K562 (cell line): ENCODE data around the gene MYBPC3. TPM values are rescaled to one million over a fixed set of nuclear protein-coding genes. Genes with fewer than 3 reads are reported as not detected.

ENCODE experiments used
- HDGF ChIP-seq: fragments of 450-650 bp; IDR thresholded peaks from 2 replicates; pipeline ENCODE4 v1.6.1; 2016
- HMGN3 ChIP-seq: IDR thresholded peaks from 2 replicates; pipeline ENCODE4 v1.6.1; 2011; ENCODE audit warnings: borderline replicate concordance, low read depth, mild to moderate bottlenecking, mixed read lengths, low read length; ENCODE audit not compliant: insufficient read length; ENCODE audit errors: extremely low read depth
- NCOA4 ChIP-seq: fragments of 450-650 bp; IDR thresholded peaks from 2 replicates; pipeline ENCODE4 v1.6.1; 2018; ENCODE audit warnings: mild to moderate bottlenecking; ENCODE audit not compliant: partially characterized antibody
- PRPF4 ChIP-seq: fragments of 200-400 bp; formaldehyde crosslinking; IDR thresholded peaks from one replicate; pipeline ENCODE4 v1.6.1; 2017; ENCODE audit warnings: low read length, low read depth, mild to moderate bottlenecking; ENCODE audit not compliant: insufficient read depth, poor library complexity, severe bottlenecking
- ZNF324 ChIP-seq: fragments of 250-450 bp; sonication (Bioruptor Pico); IDR thresholded peaks from 2 replicates; pipeline ENCODE4 v1.4.0; 2020; ENCODE audit warnings: mild to moderate bottlenecking
- polyA plus RNA-seq, 8 experiments: library from polyadenylated mRNA; depleted of rRNA in 4 of 8; stranded (reverse) in 5 of 8; unstranded in 3 of 8; fragments of >200 nt; fragmentation: Nextera tagmentation in 2 of 8; fragmentation: Illumina TruSeq in 1 of 8; extraction: Ambion mirVana in 2 of 8; extraction: Trizol in 1 of 8; gene quantifications; 2 replicates each; pipeline versions ENCODE4 v1.2.1 to v1.2.3, GENCODE V29; 2011 to 2014; ENCODE audit warnings: inconsistent platforms in 1 of 8, missing spikeins in 1 of 8
- total RNA-seq, 7 experiments: library from RNA; depleted of rRNA in 6 of 7; stranded (reverse); fragments of >200 nt in 6 of 7; fragmentation: Illumina TruSeq in 2 of 7; extraction: Trizol in 2 of 7; gene quantifications; 2 replicates each; pipeline versions ENCODE4 v1.2.1 to v1.2.3, GENCODE V29; 2011 to 2021; ENCODE audit warnings: low replicate concordance in 1 of 7
- TF ChIP-seq, protein P1 (sequence below): sonication (generic); formaldehyde crosslinking; IDR thresholded peaks from 2 replicates; pipeline ENCODE4 v1.8.1; 2022; ENCODE audit warnings: missing genetic modification reagents
- TF ChIP-seq, protein P2 (sequence below), 2 experiments: fragments of 450-650 bp in 1 of 2; sonication (generic) in 1 of 2; formaldehyde crosslinking in 1 of 2; IDR thresholded peaks in 1 of 2; conservative IDR thresholded peaks in 1 of 2; 2 replicates each; pipeline versions ENCODE4 v1.6.1 to v1.8.1; 2016 to 2023; ENCODE audit warnings: mild to moderate bottlenecking in 2 of 2, moderate library complexity in 2 of 2, inconsistent platforms in 1 of 2, missing genetic modification reagents in 1 of 2
- TF ChIP-seq, protein P3 (sequence below), 2 experiments: fragments of 450-650 bp; IDR thresholded peaks; 2 replicates each; pipeline ENCODE4 v1.6.1; 2016; ENCODE audit warnings: mild to moderate bottlenecking in 2 of 2, borderline replicate concordance in 1 of 2, low read depth in 1 of 2, moderate library complexity in 1 of 2

Gene MYBPC3
- total and polyA plus RNA-seq, 9 of the 15 experiments (the other 6 are each of a cell fraction or from before 2014, with no cell fraction given) = 0.01 TPM; not detected in 8

DNA sequence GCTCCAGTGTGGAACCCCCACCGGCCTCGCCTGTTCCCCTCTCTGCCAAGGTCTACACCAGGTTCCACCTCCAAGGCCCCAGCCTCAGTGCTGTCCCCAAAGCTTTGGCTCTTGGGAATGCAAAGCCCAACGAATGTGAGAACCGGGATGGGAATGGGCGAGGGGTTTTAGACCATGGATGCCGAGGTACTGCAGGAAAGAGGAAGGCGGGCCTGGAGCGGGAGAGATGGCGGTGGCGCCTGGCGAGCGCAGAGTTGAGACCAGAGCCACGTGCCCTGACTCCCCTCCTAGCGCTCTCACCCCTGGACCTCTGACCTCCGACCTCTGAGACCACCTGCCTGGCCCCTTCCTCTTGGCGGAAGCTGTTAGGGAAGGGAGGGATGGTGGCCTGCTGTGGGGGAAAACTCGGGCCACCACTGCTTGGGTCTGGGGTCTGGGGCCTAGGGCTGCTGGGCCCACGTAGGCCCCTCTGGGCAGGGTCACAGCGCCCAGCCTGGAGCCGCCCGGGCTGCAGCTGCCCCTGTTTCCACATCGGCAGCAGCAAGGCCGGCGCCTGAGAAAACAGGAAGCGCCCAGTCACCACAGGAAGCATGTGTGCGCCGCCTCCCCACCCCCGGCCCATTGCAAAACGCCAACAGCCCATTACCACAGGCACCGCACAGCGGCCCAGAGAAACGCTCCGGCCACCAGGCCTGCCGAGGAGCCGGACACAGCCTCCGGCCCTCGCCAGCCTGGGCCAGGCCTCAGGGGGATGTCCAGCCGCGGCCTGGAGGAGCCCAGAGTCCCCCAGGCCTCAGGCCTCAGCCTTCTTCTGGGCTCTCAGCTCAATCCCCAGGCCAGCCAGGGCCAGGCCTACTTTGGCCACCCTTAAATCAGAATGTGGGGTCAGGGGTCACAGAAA lies 42.1 kb upstream of the MYBPC3 start (continued):
- TF ChIP-seq, protein P1, sequence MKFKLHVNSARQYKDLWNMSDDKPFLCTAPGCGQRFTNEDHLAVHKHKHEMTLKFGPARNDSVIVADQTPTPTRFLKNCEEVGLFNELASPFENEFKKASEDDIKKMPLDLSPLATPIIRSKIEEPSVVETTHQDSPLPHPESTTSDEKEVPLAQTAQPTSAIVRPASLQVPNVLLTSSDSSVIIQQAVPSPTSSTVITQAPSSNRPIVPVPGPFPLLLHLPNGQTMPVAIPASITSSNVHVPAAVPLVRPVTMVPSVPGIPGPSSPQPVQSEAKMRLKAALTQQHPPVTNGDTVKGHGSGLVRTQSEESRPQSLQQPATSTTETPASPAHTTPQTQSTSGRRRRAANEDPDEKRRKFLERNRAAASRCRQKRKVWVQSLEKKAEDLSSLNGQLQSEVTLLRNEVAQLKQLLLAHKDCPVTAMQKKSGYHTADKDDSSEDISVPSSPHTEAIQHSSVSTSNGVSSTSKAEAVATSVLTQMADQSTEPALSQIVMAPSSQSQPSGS (CRISPR knock-in tag) = no peak
- TF ChIP-seq, protein P2, sequence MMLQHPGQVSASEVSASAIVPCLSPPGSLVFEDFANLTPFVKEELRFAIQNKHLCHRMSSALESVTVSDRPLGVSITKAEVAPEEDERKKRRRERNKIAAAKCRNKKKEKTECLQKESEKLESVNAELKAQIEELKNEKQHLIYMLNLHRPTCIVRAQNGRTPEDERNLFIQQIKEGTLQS (IDR thresholded peaks at IDR 0.05) = peak; percentile 27; the same call in 1 of the 2 replicates
- TF ChIP-seq, protein P2 (CRISPR knock-in tag; conservative IDR thresholded peaks at IDR 0.05) = no peak
- TF ChIP-seq HDGF (no peak), NCOA4 (no peak), PRPF4 (peak; percentile 62), ZNF324 (CRISPR knock-in tag) (no peak), HMGN3 (peak; percentile 64)
- TF ChIP-seq, protein P3, sequence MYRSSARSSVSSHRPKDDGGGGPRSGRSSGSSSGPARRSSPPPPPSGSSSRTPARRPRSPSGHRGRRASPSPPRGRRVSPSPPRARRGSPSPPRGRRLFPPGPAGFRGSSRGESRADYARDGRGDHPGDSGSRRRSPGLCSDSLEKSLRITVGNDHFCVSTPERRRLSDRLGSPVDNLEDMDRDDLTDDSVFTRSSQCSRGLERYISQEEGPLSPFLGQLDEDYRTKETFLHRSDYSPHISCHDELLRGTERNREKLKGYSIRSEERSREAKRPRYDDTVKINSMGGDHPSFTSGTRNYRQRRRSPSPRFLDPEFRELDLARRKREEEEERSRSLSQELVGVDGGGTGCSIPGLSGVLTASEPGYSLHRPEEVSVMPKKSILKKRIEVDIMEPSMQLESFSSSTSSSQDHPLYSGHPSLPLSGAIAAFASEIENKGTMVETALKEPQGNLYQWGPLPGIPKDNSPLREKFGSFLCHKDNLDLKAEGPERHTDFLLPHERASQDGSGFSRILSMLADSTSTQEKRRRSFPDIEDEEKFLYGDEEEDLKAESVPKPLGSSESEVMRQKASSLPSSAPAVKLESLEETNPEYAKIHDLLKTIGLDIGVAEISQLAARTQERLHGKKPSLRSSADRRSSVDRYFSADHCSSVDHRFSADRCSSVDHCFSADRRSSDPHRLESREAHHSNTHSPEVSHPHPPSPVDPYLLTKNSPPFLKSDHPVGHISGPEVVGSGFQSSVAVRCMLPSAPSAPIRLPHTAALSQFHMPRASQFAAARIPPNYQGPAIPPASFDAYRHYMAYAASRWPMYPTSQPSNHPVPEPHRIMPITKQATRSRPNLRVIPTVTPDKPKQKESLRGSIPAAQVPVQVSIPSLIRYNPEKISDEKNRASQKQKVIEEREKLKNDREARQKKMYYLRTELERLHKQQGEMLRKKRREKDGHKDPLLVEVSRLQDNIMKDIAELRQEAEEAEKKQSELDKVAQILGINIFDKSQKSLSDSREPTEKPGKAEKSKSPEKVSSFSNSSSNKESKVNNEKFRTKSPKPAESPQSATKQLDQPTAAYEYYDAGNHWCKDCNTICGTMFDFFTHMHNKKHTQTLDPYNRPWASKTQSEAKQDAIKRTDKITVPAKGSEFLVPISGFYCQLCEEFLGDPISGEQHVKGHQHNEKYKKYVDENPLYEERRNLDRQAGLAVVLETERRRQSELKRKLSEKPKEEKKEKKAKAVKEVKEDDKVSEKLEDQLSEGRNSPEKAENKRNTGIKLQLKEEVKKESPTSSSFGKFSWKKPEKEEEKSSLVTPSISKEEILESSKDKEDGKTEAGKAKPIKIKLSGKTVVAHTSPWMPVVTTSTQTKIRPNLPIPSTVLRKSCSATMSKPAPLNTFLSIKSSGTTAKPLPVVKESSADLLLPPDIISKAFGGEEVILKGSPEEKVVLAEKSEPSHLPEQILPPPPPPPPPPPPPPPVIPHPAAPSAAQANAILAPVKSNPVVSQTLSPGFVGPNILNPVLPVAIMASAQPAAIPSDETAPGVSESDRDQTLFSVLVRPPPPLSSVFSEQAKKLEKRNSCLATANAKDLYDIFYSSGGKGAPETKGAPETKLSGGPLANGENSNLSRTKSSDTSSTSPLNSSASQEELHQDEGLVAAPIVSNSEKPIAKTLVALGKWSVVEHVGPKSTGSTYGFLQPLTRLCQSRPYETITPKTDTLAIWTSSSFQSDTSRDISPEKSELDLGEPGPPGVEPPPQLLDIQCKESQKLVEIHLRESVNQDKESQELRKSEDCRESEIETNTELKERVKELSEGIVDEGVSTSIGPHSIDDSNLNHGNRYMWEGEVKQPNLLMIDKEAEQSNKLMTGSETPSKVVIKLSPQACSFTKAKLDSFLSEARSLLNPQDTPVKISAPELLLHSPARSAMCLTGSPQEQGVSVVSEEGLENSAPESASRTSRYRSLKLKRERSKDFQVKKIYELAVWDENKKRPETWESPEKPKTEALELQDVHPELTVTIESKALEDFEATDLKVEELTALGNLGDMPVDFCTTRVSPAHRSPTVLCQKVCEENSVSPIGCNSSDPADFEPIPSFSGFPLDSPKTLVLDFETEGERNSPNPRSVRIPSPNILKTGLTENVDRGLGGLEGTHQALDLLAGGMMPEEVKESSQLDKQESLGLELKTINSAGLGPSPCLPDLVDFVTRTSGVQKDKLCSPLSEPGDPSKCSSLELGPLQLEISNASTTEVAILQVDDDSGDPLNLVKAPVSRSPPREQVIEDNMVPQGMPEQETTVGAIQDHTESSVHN (IDR thresholded peaks at IDR 0.05; ENCODE audit: borderline replicate concordance in 1 of 2, low read depth in 1 of 2) = no peak
